HS-27A (cell line): ENCODE results near the gene CHN2.

Experiments used
- DNase-seq: peaks from one replicate; pipeline ENCODE4 v3.0.0-alpha.2; 2012; ENCODE audit warnings: low read depth, missing footprints

The CHN2 gene

DNA sequence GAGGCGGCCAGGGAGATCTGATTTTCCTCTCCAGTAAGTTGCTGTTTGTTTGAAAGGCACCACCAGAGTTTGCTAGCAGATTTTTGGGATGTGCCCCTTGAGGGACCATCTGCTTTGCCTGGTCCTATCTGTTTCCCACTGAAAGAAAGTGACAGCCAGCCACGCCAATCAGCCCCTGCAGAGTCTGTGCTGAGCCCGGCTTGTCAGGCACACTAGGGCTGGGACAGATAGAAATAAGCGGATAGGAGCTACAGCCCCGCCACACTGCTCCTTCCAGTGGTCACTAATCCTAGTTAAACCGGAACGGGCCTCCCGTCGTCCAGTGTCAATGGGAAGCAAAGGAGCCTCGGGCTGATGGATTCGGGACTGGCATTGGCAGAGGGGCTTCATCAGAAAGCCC lies 207.2 kb downstream of the CHN2 start:
- no peak for DNase-seq

DNA sequence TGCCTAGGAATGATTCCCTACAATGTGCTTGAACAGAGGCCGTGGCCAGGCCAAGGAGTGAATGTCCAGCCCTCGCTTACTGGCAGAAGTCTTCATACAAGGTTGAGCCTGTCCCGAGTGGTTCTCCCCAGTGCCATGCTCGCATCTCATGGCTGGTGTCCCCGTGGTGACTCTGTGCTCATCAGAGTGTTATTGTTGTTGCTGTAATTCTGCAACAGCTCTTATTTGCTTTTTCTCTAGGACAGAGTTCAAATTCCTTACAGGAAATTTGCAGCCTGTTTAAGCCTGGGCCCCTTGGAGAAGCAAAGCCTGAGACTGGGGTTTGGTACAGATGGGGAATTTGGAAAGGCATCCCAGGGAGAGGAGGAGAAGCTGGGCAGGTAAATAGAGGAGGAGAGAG lies 211.3 kb downstream of the CHN2 start:
- no peak for DNase-seq

DNA sequence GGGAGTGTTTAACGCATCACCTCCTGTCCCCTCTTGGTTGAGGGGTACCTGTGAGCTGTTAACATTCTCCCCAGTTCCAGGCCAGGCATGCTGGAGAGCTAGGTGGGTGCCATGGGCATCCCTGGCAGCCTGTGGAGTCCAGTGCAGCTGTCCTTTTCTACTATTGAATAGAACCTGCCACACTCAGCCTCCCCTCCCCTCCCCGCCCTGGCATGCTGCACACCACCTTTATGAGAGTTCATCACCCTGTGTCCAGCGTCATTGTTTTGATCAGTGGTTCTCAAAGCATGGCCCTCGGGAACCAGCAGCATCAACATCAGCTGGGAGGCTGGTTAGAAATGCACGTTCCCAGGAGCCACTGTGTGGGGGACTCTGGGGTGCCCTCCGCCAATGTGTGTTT lies 211.8 kb downstream of the CHN2 start:
- DNase-seq = no peak

GRCh38 chr7:29408841-29409243 lies 214.3 kb downstream of the CHN2 start:
- DNase-seq = peak; percentile 58

DNA sequence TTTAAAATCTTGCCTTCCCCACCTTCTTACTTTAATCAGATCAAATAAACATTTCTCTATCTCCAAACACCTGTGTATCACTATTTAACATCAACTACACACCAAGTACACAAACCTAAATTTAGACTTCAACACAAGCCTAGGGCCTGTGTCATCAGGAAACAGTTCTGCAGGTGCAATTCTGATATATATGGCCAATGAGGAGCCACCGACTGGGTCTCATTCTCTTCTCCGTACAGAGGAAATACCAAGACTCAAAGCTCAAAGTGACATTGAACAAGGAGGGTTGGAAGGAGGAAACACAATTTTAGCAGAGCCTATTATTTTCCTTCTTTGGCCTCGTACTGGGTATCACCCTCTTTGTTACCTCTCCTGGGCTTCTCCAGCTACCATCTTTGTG lies 216.4 kb downstream of the CHN2 start:
- no peak for DNase-seq

DNA sequence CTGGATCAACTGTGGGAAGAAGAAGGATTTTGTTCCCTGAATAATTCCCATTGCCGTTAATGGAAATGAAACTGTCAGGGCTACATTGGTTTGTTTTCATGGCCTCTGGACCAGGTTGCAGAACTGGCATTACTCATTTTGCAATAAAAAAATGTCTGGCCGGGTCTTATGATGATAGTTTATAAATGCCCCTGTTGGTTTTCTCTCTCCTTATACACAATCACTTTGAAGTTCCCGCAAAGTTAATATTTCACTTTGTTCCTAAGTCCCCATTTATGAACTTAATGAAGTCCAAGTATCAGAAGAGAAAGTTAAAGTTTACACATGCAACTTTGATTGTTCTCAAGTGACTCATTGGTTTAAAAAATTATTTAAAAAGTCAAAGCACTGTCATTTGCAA lies 218.3 kb downstream of the CHN2 start:
- no peak for DNase-seq

DNA sequence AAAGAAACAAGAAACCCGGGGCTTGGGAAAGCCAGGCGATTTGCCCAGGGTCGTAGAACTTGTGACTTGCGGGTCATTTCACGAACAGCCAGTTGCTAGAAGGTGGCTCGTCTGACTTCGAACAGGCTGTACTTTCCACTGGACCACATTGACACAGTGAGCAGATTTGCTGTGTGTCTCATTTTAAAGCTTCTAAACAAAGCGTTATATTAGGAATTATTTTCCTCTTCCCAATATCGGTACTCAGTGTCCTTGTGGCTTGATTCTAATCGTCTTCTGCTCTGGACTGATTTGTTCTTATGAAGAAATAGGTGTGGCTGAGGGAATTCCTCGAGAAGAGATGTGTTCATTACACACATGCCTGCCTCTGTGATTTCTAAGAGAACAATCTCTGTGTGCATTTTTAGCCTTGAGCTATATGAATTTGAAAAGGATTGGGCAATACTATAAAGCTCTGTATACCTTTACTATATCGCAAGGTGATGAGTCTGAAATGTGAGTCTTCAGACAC lies 219.1 kb downstream of the CHN2 start:
- no peak for DNase-seq

DNA sequence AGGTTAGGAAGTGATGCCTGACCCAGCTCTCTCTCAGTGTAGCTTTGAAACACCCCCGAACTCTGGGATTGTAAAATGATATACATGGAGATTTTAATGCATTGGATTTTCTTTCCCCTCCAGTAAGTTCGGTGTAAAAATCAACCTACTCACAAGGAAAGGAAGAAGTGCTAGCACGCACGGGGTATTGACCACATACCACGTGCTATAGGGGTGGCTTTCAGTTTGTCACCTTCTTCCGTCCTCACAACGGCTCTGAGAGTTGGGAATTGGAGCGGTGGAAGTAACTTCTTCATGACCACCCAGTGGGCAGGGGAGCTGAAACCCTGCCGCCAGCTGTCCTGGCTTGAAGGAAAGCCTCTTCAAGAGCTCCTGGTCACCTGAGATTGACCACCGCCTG lies 219.6 kb downstream of the CHN2 start:
- no peak for DNase-seq

GRCh38 chr7:29415215-29415614 lies 220.6 kb downstream of the CHN2 start:
- DNase-seq = no peak

DNA sequence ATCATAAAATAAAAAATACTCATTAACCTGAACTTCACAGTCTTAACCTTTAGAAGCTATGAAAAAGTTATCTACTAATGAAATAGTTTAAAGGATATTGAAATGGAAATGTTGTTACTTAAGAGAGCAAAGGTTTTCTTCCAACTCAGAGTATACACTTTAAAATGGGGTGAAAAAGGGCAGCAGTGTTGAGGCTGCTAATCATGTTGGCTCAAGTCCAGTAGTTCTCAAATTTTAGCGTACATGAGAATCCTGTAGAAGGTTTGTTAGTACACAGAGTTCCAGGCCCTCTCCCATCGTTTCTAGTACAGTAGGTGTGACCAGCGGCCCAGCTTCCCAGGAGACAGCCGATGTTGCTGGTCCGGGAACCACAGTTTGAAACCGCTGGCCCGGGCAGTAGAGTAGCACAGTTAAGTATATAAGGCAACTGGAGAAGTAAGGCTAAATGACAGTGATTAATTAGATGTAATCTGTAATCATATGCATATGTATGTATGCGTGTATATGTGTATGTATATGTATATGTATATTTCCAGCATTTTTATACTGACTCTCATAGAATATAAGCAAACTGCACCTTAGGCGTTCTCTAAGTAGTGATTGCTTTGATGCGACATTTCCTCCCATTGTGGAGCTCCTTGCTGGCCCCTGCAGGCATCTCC lies 221.8 kb downstream of the CHN2 start:
- DNase-seq = no peak

DNA sequence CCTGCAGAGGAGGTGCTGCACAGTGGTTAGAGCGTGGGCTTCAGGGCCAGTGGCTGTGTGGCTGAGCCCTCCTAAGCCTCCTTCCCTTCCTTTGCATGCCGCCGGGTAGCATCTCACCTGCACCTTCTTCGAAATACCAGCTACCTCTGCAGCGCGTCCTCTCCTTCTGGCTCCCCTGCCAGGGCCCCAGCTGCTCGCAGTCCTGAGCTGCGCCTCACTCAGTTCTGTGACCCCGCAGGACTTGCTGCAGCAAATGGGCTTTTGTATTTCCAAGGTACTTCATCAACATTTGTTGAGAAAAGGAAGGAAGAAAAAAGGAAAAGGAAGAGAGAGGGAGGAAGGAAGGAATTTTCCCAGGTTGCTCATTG lies 222.3 kb downstream of the CHN2 start:
- no peak for DNase-seq

DNA sequence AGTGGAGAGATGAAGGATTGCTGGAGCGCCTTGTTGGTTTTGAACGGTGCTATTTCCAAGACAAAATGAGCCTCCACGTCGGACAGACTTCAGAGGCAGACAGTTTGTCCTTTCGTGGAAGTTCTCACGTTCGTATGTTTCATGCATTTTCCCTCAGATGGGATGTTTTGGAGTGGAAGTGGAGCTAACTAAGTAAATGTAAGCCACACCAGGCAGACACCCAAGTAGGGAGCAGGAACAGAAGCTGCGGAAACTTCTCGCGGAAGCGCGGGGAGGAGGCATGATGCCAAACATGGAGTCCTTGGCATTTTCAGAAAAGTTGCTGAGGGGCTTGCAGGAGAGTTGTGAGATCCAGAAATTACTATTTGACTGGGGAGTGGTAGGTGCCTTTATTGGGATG lies 223.5 kb downstream of the CHN2 start:
- DNase-seq = no peak

GRCh38 chr7:29418651-29419050 lies 224.1 kb downstream of the CHN2 start:
- no peak for DNase-seq

DNA sequence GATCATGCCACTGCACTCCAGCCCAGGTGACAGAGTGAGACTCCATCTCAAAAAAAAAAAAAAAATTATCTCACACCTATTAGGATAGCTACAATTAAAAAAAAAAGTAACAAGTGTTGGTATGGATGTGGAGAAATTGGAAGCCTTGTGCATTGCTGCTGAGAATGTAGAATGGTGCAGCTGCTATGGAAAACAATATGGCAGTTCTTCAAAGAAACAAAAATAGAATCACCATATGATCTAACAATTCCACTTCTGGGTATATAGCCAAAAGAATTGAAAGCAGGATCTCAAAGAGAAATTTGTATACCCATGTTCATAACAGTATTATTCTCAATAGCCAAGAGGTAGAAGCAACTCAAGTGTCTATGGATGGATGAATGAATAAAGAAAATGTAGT lies 225.4 kb downstream of the CHN2 start:
- DNase-seq = no peak

- no peak for DNase-seq
Measured at GRCh38 chr7:29421010-29421956, 226.7 kb downstream of the CHN2 start.

GRCh38 chr7:29422829-29423228 lies 228.3 kb downstream of the CHN2 start:
- DNase-seq = no peak

DNA sequence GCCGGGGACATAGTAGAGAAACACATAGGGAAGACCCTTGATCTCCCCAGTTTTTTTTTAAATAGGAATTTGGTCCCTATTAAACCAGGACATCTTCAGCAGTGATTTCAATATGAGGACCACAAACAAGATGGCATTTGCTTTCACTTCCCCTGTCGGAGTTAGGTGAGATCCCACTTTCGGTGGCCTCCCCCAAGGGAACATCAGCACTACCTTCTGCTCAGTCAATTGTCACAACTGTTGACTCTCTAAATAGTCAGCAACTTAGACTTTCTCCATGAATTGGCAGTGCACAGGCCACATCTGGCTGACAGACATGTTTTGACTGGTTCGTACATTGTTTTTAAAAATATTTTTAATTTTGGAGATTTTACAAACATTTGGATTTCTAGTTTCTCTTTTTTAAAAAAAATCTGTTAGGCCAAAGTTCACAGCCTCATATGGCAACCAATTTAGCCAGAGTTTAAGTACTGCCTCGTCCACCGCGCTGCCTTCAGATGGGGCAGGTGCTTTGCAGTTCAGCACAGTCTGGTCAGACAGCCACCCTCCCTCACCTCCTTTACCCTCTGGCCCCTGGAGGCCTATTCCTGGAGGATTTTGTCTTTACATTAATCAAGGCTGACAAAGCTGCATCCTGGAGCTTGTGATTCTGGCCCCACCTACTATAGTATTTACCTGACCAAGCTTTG lies 229.9 kb downstream of the CHN2 start:
- DNase-seq = no peak

DNA sequence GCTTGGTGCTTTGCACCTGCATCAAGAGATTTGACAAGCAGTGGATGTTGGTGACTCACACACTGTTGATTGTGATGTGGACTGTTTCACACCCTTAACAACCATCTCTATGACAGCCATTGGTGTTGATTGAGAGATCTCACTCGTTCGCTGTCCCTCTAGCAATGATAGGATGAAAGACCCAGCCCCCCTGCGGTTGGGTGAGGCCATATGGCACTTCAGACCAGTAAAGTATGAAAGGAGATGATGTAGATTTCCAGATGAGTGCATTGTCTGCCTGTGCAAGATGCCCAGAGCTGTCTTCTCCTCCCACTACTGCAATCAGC lies 230.4 kb downstream of the CHN2 start:
- DNase-seq = no peak

DNA sequence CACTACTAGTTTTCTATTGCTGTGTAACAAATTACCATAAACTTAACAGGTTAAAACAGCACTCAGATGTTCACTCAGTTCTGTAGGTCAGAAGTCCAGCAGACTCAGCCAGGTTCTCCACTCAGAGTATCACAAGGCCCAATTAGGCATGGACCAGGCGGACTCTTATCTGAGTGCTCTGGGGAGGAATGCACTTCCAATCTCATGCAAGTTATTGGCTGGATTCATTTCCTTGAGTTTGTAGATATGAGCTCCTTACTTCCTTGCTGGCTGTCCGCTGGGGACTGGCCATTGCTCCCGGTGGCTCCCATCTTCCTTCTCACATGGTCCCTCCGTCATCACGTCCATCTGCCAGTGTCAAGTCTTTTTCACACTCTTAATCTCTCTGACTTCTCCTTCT lies 232.0 kb downstream of the CHN2 start:
- DNase-seq = no peak

GRCh38 chr7:29429401-29429800 lies 234.8 kb downstream of the CHN2 start:
- DNase-seq = no peak

DNA sequence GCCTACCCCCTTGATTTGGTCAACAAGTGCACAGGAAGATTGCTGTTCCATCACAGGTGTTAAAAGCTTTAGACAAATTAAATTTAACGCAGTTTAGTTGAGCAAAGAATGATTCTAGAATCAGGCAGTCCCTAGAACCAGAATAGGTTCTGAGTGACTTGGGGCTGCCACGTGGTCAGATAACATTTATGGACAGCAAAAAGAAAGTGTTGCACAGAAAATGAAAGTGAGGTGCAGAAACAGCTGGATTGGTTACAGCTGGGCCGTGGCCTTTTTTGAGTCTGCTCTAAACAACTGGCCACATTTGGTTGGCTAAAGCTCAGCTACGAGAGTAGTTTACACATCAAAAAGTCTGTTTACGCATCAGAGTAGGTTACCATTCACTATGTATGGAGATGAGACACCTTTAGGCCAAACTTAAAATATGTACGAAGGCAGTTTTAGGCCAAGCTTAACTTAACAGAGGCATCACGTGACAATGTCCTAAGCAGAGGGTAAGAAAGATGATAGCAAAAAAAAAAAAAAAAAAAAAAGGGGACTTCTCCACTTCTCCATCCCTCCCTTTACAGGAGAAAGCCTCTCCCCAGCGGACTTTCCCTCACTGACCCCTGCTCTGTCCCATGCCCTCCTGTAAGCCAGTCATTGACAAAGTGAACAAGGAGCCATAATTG lies 235.8 kb downstream of the CHN2 start:
- no peak for DNase-seq

- DNase-seq = no peak
Measured at GRCh38 chr7:29431686-29432085, 237.1 kb downstream of the CHN2 start.
